CD14-positive monocyte (primary cell): ENCODE data around the gene RINL. TPM values are rescaled to one million over a fixed set of nuclear protein-coding genes. Genes with fewer than 3 reads are reported as not detected.

Source experiments
- DNase-seq, 3 donors: peaks; one replicate each; pipeline ENCODE4 v3.0.0-alpha.2; 2011 to 2022
- H2AFZ ChIP-seq: 2 replicates; pipeline ENCODE4 v1.6.0; 2012; ENCODE audit warnings: mild to moderate bottlenecking, low read depth, low read length, inconsistent platforms; ENCODE audit not compliant: insufficient read depth, poor library complexity, severe bottlenecking
- H3K27ac ChIP-seq, 2 donors: 1 replicate in 1 of 2; 2 replicates in 1 of 2; pipeline ENCODE4 v1.5.1; 2012 to 2013; ENCODE audit warnings: low read length in 2 of 2, control low read depth in 1 of 2, inconsistent platforms in 1 of 2, low read depth in 1 of 2, mild to moderate bottlenecking in 1 of 2
- H3K27me3 ChIP-seq, 2 donors: one replicate each; pipeline versions ENCODE4 v1.6.0 to v1.6.1; 2011 to 2013; ENCODE audit warnings: low read length in 2 of 2; ENCODE audit not compliant: control insufficient read depth in 2 of 2, insufficient read depth in 2 of 2
- H3K36me3 ChIP-seq, 2 donors: replicated peaks in 1 of 2; 1 replicate in 1 of 2; 2 replicates in 1 of 2; pipeline versions ENCODE4 v1.5.1 to v1.6.1; 2012 to 2013; ENCODE audit warnings: low read length in 2 of 2, control low read depth in 1 of 2, inconsistent platforms in 1 of 2, mild to moderate bottlenecking in 1 of 2; ENCODE audit not compliant: insufficient read depth in 2 of 2, control insufficient read depth in 1 of 2
- H3K4me1 ChIP-seq, 2 donors: 1 replicate in 1 of 2; 2 replicates in 1 of 2; pipeline versions ENCODE4 v1.5.1 to v1.6.1; 2012 to 2013; ENCODE audit warnings: low read length in 2 of 2, control low read depth in 1 of 2, inconsistent platforms in 1 of 2, mild to moderate bottlenecking in 1 of 2, moderate library complexity in 1 of 2; ENCODE audit not compliant: insufficient read depth in 2 of 2, control insufficient read depth in 1 of 2
- H3K4me2 ChIP-seq: replicated peaks from 2 replicates; pipeline ENCODE3; 2012; ENCODE audit warnings: low read length, moderate library complexity, mild to moderate bottlenecking; ENCODE audit not compliant: poor library complexity, severe bottlenecking; ENCODE audit errors: extremely low read depth
- H3K4me3 ChIP-seq, 3 experiments: fragments of 200-600 bp in 1 of 3; sonication (generic) in 1 of 3; replicated peaks in 1 of 3; 1 replicate in 2 of 3; 2 replicates in 1 of 3; pipeline ENCODE4 v1.5.1; 2011 to 2013; ENCODE audit warnings: low read length in 3 of 3, mild to moderate bottlenecking in 3 of 3, control low read depth in 2 of 3, low read depth in 2 of 3, inconsistent platforms in 1 of 3, moderate library complexity in 1 of 3
- H3K79me2 ChIP-seq: 2 replicates; pipeline ENCODE4 v1.6.0; 2012; ENCODE audit warnings: mild to moderate bottlenecking, control low read depth, inconsistent platforms, low read length, moderate library complexity; ENCODE audit not compliant: insufficient read depth
- H3K9ac ChIP-seq: 2 replicates; pipeline ENCODE4 v1.6.0; 2017; ENCODE audit warnings: low read length, mild to moderate bottlenecking; ENCODE audit not compliant: insufficient read depth, poor library complexity, severe bottlenecking
- H3K9me3 ChIP-seq, 2 donors: replicated peaks in 1 of 2; 1 replicate in 1 of 2; 2 replicates in 1 of 2; pipeline versions ENCODE4 v1.5.1 to v1.6.1; 2012 to 2013; ENCODE audit warnings: low read length in 2 of 2, control low read depth in 1 of 2; ENCODE audit not compliant: control insufficient read depth in 1 of 2, insufficient read depth in 1 of 2
- H4K20me1 ChIP-seq: 2 replicates; pipeline ENCODE4 v1.6.0; 2012; ENCODE audit warnings: mild to moderate bottlenecking, low read length, control low read depth, moderate library complexity; ENCODE audit not compliant: insufficient read depth
- H3K27ac Mint-ChIP-seq, 7 donors: one replicate each; pipeline ENCODE4 v1.8.0; 2020; ENCODE audit warnings: mild to moderate bottlenecking in 7 of 7, mixed read lengths in 7 of 7, moderate library complexity in 6 of 7, inconsistent platforms in 2 of 7
- H3K27me3 Mint-ChIP-seq, 3 donors: one replicate each; pipeline ENCODE4 v1.8.0; 2021 to 2022; ENCODE audit warnings: low read depth in 3 of 3, mild to moderate bottlenecking in 3 of 3, mixed read lengths in 3 of 3, moderate library complexity in 3 of 3, inconsistent platforms in 1 of 3
- H3K36me3 Mint-ChIP-seq, 2 donors: one replicate each; pipeline ENCODE4 v1.8.0; 2020; ENCODE audit warnings: mixed read lengths in 2 of 2, inconsistent platforms in 1 of 2, mild to moderate bottlenecking in 1 of 2
- H3K4me1 Mint-ChIP-seq: one replicate; pipeline ENCODE4 v1.8.0; 2020; ENCODE audit warnings: mild to moderate bottlenecking, mixed read lengths
- H3K4me3 Mint-ChIP-seq, 2 donors: one replicate each; pipeline ENCODE4 v1.8.0; 2020; ENCODE audit warnings: mild to moderate bottlenecking in 2 of 2, mixed read lengths in 2 of 2, moderate library complexity in 1 of 2
- H3K9me3 Mint-ChIP-seq, 7 donors: one replicate each; pipeline ENCODE4 v1.8.0; 2020 to 2022; ENCODE audit warnings: mixed read lengths in 7 of 7, mild to moderate bottlenecking in 6 of 7, moderate library complexity in 6 of 7, inconsistent platforms in 2 of 7
- CTCF ChIP-seq: fragments of 200-600 bp; IDR thresholded peaks from one replicate; pipeline ENCODE4 v1.8.0; 2022; ENCODE audit warnings: antibody characterized with exemption, mild to moderate bottlenecking
- WGBS: methylation state at CpG from one replicate; pipeline ENCODE4 v1.1.5; 2013; ENCODE audit warnings: missing lambda C conversion rate; ENCODE audit not compliant: insufficient coverage; 5-methylcytosine and 5-hydroxymethylcytosine counted together
- intact Hi-C, 2 donors: fragments of 100-400 bp; cut with micrococcal nuclease; formaldehyde crosslinking; loops; one replicate each; pipeline versions ENCODE4 v1.15.0 to v1.15.1; 2023
- polyA plus RNA-seq, 3 donors: library from polyadenylated mRNA; depleted of rRNA in 1 of 3; unstranded in 2 of 3; stranded (reverse) in 1 of 3; fragments of 300-500 nt in 2 of 3; fragments of >200 nt in 1 of 3; fragmentation: Illumina TruSeq in 2 of 3; gene quantifications; 1 replicate in 2 of 3; 2 replicates in 1 of 3; pipeline ENCODE4 v1.2.3, GENCODE V29; 2012 to 2021

RINL gene
- polyA plus RNA-seq, 3 donors, result 4.1 to 13.5 (median 7.2) TPM

- no peak for TF ChIP-seq CTCF
- H3K27ac ChIP-seq, result peak overlapping the region in 1 of 2 donors; percentile 3
- no peak overlapping the region for H3K4me2 ChIP-seq
- no peak overlapping the region for H3K4me3 Mint-ChIP-seq
- peaks cover 82 to 90% of the 10 kb centered on the region in 2 donors for H3K36me3 Mint-ChIP-seq
- H3K27me3 Mint-ChIP-seq, result peaks cover 0 to 2% (median 0%) of the 10 kb centered on the region in 3 donors
- no peaks in the 10 kb centered on the region for H3K4me1 ChIP-seq
- H3K9me3 ChIP-seq, result no peaks in the 10 kb centered on the region
- intact Hi-C loops, result no loop called here
- peaks cover 78% of the 10 kb centered on the region for H4K20me1 ChIP-seq
- H3K9ac ChIP-seq, result no peak overlapping the region
- no peaks in the 10 kb centered on the region for H3K27me3 ChIP-seq
- no peak overlapping the region for H3K4me3 ChIP-seq
- no peak for DNase-seq
- H3K9me3 Mint-ChIP-seq, result no peaks in the 10 kb centered on the region
- H3K4me1 Mint-ChIP-seq, result no peaks in the 10 kb centered on the region
- peaks cover 86 to 91% of the 10 kb centered on the region in 2 donors for H3K36me3 ChIP-seq
- 100% methylated on average over 4 of the region's 12 CpGs for WGBS
- H2AFZ ChIP-seq, result no peak overlapping the region
- peaks cover 39% of the 10 kb centered on the region for H3K79me2 ChIP-seq
- H3K27ac Mint-ChIP-seq, result peak overlapping the region in 4 of 7 donors; percentile 35 to 77 (median 44)
These were observed 38.9 kb downstream of the RINL start for GRCh38 chr19:38838986-38839761.

GRCh38 chr19:38838208-38838985 lies 39.7 kb downstream of the RINL start:
- Histone ChIP-seq H3K9ac (no peak overlapping the region), H3K9me3 (no peaks in the 10 kb centered on the region), H3K4me1 (no peaks in the 10 kb centered on the region), H3K4me2 (no peak overlapping the region), H3K4me3 (no peak overlapping the region), H3K27ac (peak overlapping the region in 1 of 2 donors; percentile 3), H3K79me2 (peaks cover 31% of the 10 kb centered on the region), H2AFZ (no peak overlapping the region), H3K36me3 (peaks cover 79 to 83% of the 10 kb centered on the region in 2 donors), H4K20me1 (peaks cover 71% of the 10 kb centered on the region), H3K27me3 (no peaks in the 10 kb centered on the region)
- no peak for DNase-seq
- no peaks in the 10 kb centered on the region for H3K4me1 Mint-ChIP-seq
- no peak for TF ChIP-seq CTCF
- no peak overlapping the region for H3K4me3 Mint-ChIP-seq
- H3K27ac Mint-ChIP-seq, result peak overlapping the region in 6 of 7 donors; percentile 37 to 77 (median 53)
- intact Hi-C loops, result no loop called here
- no peaks in the 10 kb centered on the region for H3K9me3 Mint-ChIP-seq
- 91% methylated on average over 8 of the region's 19 CpGs for WGBS
- H3K27me3 Mint-ChIP-seq, result peaks cover 0 to 2% (median 0%) of the 10 kb centered on the region in 3 donors
- H3K36me3 Mint-ChIP-seq, result peaks cover 74 to 82% of the 10 kb centered on the region in 2 donors
